ENCODE results near the gene CRACR2B.

Gene CRACR2B

DNA sequence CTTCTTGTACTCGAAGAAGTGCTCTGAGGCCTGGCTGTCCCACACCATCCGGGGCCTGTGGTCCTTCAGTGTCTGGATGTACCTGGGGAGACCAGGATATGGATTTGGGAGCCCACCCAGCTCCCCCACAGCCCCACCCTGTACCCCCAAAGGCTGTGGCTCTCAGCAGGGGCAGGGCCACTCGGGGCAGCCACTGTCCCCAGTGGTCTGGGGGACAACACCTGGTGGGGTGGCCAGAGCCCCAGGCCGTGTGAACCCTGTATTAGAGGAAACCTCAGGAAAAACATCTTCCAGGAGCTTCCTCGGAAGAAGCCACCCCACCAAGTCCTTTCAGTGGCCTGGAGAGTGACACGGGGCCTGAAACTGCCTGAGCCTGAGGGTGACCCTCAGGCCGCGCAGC is 42.7 kb downstream of the CRACR2B start:
- Histone ChIP-seq H3K27ac (no peak overlapping the region), H3K4me2 (no peak overlapping the region), H3K9me3 (no peaks in the 10 kb centered on the region), H3K36me3 (peaks cover 75% of the 10 kb centered on the region), H3K27me3 (no peaks in the 10 kb centered on the region), H3K4me1 (no peaks in the 10 kb centered on the region), H4K20me1 (0 out of 2 replicates have a peak, but pooled peaks cover 23% of the 10 kb centered on the region), H3K4me3 (no peak overlapping the region), H3K9ac (no peak overlapping the region)
- no peak for TF ChIP-seq Cebpa-rat (IDR thresholded peaks at IDR 0.05)

DNA sequence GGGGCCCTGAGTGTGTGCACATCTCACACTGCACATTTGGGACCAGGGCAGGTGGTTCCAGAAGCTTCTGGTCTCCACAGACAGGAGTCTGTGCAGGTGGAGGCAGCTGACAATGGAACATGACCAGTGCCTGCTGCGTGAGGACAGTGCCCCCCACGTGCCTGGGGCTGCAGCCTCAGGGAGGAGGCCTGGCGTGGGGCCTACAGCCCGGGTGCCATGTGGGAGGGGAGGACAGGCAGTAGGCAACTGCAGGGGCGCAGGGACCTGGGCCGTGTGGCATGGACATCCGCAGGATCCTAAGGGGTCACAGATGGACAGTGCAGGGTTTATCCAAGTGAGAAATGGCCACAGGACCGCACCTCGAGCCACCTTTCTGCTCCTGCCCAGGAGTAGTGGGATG is 43.8 kb downstream of the CRACR2B start:
- Histone ChIP-seq H4K20me1 (peaks cover 32% of the 10 kb centered on the region; the same call in 1 of the 2 replicates), H3K36me3 (peaks cover 76% of the 10 kb centered on the region), H3K27ac (no peak overlapping the region), H3K4me1 (no peaks in the 10 kb centered on the region), H3K9me3 (no peaks in the 10 kb centered on the region), H3K27me3 (no peaks in the 10 kb centered on the region), H3K4me3 (no peak overlapping the region), H3K9ac (no peak overlapping the region), H3K4me2 (no peak overlapping the region)
- no peak for TF ChIP-seq Cebpa-rat (IDR thresholded peaks at IDR 0.05)

DNA sequence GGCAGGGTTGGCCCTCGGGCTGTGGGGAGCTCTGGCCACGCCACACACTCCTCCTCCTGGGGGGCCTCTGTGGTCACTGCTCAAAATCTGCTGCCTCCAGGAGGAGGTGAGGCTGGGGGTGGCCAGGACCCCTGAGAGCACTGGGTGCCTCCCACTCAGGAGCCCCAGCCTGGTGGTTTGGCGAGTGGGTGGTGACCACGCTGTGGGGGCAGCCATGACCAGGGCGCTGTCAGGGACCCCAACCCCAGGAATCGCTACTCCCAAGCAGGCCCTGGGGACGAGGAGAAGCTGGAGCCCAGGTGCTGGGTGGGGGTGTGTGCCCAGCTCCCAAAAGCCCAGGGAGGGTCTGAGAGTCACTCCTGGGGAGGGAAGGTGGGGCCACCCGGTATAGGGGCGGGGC is 45.1 kb downstream of the CRACR2B start:
- peaks cover 82% of the 10 kb centered on the region for H3K36me3 ChIP-seq
- H3K27ac ChIP-seq: no peak overlapping the region
- H3K9me3 ChIP-seq: no peaks in the 10 kb centered on the region
- H3K4me3 ChIP-seq: no peak overlapping the region
- TF ChIP-seq Cebpa-rat (IDR thresholded peaks at IDR 0.05): no peak
- no peaks in the 10 kb centered on the region for H3K27me3 ChIP-seq
- no peak overlapping the region for H3K4me2 ChIP-seq
- H4K20me1 ChIP-seq: peaks cover 39% of the 10 kb centered on the region; the same call in 1 of the 2 replicates
- H3K4me1 ChIP-seq: no peaks in the 10 kb centered on the region
- H3K9ac ChIP-seq: no peak overlapping the region

DNA sequence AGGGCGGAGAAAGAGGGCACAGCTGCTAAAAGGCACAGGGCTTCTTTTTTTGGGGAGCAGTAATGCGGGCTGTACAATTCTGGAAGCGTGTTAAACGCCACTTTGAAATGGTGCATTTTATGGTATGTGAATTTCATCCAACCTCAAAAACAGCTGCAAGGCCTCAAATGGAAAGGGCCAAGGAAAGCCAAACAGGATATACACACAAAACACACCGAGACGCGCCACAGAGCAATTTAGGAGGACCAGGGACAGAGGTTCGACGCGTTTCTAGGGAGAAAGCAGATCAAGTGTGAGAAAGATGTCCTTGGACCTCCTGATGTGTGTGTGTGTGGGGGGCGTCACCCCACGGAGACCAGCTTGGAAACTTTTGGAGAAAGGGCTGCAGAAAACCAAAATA is 46.0 kb downstream of the CRACR2B start:
- H3K9me3 ChIP-seq: no peaks in the 10 kb centered on the region
- no peak overlapping the region for H3K27ac ChIP-seq
- no peak for TF ChIP-seq Cebpa-rat (IDR thresholded peaks at IDR 0.05)
- no peak overlapping the region for H3K4me2 ChIP-seq
- H3K4me3 ChIP-seq: no peak overlapping the region
- H3K27me3 ChIP-seq: no peaks in the 10 kb centered on the region
- H3K9ac ChIP-seq: no peak overlapping the region
- H3K4me1 ChIP-seq: no peaks in the 10 kb centered on the region
- H4K20me1 ChIP-seq: peaks cover 34% of the 10 kb centered on the region; the same call in 1 of the 2 replicates
- peaks cover 83% of the 10 kb centered on the region for H3K36me3 ChIP-seq

DNA sequence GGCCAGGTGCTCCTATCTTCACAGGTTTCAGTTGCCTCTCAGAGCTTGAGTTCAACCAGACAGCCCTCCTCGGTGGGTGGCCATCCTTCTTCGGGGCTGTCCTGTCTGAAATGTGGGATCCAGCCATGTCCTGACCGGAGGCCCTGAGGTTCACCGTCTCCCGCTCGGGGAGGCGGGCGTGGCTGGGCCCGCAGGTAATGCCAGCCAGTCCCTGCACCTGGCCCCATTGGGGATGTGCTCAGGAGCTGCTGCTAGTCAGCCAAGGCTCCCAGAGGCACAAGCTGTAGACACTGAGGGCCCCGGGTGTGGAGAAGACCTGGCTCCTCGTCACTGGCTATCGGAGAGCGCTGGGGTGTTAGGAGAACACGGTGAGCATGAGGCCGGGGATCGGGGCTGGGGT is 47.5 kb downstream of the CRACR2B start:
- Histone ChIP-seq H3K9me3 (no peaks in the 10 kb centered on the region), H3K27me3 (no peaks in the 10 kb centered on the region), H3K27ac (no peak overlapping the region), H3K4me2 (no peak overlapping the region), H4K20me1 (peaks cover 33% of the 10 kb centered on the region), H3K9ac (no peak overlapping the region), H3K4me1 (no peaks in the 10 kb centered on the region), H3K36me3 (peaks cover 83% of the 10 kb centered on the region), H3K4me3 (no peak overlapping the region)
- no peak for TF ChIP-seq Cebpa-rat (IDR thresholded peaks at IDR 0.05)

DNA sequence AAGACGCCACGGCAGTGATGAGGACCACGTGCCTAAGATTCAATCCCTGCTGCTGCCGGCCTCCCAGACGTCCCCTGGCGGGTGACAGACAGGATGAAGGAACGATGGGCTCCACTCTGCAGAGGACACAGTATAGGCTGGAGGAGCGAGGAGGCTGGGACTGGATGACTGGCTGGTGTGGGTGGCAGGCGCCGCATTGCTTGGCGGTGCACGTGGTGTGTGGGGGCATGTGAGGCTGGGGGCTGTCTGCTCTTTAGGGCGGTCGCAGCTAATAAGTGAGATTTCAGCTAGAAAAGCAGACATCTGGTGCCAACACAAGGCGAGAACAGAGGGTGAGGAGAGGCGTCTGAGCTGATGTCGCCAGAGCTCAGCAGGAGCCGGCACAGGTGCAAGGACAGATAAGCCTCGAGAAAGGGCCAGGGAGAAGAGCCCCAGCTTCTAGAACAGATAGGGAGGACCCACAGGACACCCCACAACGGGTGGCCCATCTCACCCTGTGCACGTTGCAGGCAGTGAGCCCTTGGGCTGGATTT is 48.1 kb downstream of the CRACR2B start:
- no peak overlapping the region for H3K4me2 ChIP-seq
- TF ChIP-seq Cebpa-rat (IDR thresholded peaks at IDR 0.05): no peak
- no peaks in the 10 kb centered on the region for H3K9me3 ChIP-seq
- no peak overlapping the region for H3K9ac ChIP-seq
- peaks cover 37% of the 10 kb centered on the region for H4K20me1 ChIP-seq
- H3K4me3 ChIP-seq: no peak overlapping the region
- peaks cover 89% of the 10 kb centered on the region for H3K36me3 ChIP-seq
- no peaks in the 10 kb centered on the region for H3K4me1 ChIP-seq
- H3K27me3 ChIP-seq: no peaks in the 10 kb centered on the region
- no peak overlapping the region for H3K27ac ChIP-seq

DNA sequence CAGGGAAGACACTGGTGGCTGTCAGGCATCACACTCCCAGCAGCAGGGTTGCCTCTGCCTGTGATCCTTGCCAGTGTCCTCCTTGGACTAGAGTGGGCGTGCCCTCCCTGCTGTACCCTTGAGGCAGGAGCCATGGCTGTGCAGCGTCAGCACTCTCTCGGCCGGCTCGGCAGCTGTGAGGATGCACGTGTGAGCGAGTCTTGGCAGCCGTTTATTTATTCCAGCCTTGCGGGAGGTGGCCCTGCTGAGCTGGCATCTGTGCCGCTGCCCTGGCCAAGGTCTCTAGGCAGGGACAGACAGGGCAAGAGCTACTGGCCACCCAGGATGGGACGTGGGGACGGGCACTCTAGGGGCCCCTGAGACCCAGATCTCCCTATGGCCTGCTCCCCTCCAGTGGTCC is 48.8 kb downstream of the CRACR2B start:
- Histone ChIP-seq H3K27me3 (no peaks in the 10 kb centered on the region), H3K9ac (no peak overlapping the region), H3K4me1 (no peaks in the 10 kb centered on the region), H3K27ac (no peak overlapping the region), H4K20me1 (peaks cover 37% of the 10 kb centered on the region), H3K4me2 (no peak overlapping the region), H3K36me3 (peaks cover 94% of the 10 kb centered on the region), H3K9me3 (no peaks in the 10 kb centered on the region), H3K4me3 (no peak overlapping the region)
- no peak for TF ChIP-seq Cebpa-rat (IDR thresholded peaks at IDR 0.05)

DNA sequence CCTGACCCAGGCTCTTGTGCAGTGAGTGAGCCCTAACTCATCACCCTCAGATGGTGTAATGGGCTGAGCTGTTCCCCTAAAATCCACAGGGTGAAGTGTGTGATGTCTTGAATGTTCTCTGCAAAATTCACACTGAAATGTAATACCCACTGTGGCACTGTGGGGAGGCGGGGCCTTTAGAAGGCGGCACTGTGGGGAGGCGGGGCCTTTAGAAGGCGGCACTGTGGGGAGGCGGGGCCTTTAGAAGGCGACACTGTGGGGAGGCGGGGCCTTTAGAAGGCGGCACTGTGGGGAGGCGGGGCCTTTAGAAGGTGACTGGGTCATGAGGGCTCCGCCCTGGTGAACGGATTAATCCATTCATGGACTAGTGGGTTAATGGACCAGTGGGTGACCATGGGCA is 49.8 kb downstream of the CRACR2B start:
- peaks cover 35% of the 10 kb centered on the region for H4K20me1 ChIP-seq
- no peak overlapping the region for H3K9ac ChIP-seq
- peaks cover 2% of the 10 kb centered on the region; the same call in 1 of the 2 replicates for H3K4me1 ChIP-seq
- H3K4me2 ChIP-seq: no peak overlapping the region
- no peak for TF ChIP-seq Cebpa-rat (IDR thresholded peaks at IDR 0.05)
- H3K27me3 ChIP-seq: no peaks in the 10 kb centered on the region
- H3K4me3 ChIP-seq: no peak overlapping the region
- H3K27ac ChIP-seq: no peak overlapping the region
- no peaks in the 10 kb centered on the region for H3K9me3 ChIP-seq
- H3K36me3 ChIP-seq: peaks cover 98% of the 10 kb centered on the region

DNA sequence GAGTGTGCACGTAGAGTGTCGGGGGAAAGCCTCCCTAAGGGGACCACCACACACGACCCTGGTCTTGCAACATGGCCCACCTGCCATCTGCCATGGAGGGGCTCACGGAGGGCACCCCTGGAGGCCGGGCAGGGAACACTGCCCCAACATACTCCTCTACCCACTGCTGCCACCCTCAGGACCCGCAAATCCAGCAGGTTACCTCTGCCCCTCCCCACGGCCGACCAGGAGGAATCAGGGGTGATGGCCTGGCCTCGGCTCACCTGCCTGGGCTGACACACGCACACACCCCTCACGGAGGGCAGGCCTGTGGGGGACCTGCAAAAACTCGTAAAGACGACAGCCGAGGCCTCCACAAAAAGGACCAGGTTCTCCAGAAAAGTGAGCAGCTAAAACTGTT is 52.7 kb downstream of the CRACR2B start:
- Histone ChIP-seq H3K36me3 (peaks cover 100% of the 10 kb centered on the region), H4K20me1 (peaks cover 44% of the 10 kb centered on the region), H3K4me3 (no peak overlapping the region), H3K9me3 (no peaks in the 10 kb centered on the region), H3K9ac (no peak overlapping the region), H3K4me2 (no peak overlapping the region), H3K27me3 (no peaks in the 10 kb centered on the region), H3K4me1 (peaks cover 10% of the 10 kb centered on the region), H3K27ac (no peak overlapping the region)
- no peak for TF ChIP-seq Cebpa-rat (IDR thresholded peaks at IDR 0.05)

All from BLaER1 (cell line).